ENCODE results near the gene R3HDM4.
"Not testable (repeated sequence)": the region's sequence is repeated elsewhere in the genome, so short reads cannot be mapped to it uniquely, and the experiment has no call there.

R3HDM4 gene

GRCh38 chr19:861141-861755, 51.8 kb downstream of the R3HDM4 start:
- DNase-seq (ENCODE audit: low spot score) = no peak
- in situ Hi-C loops (cut with MboI; ENCODE audit: low sequenced_read_pairs, unreplicated experiment) = loop anchor here (10.0 kb wide), 1 partner anchor 54 kb away; the partner anchor contains the start of genes KISS1R and R3HDM4
- no peak for TF ChIP-seq CTCF (IDR thresholded peaks at IDR 0.05; ENCODE audit: borderline replicate concordance, control extremely low read depth, extremely low read depth, insufficient read depth, missing control alignments)

GRCh38 chr19:858868-859843, 53.9 kb downstream of the R3HDM4 start, which contains the start of gene CFD:
Gene CFD, plus strand, starts transcription at chr19:859664. Its CDS starts 26 bp downstream, at chr19:859690.
- in situ Hi-C loops (cut with MboI; ENCODE audit: low sequenced_read_pairs, unreplicated experiment) = no loop called here
- no peak for TF ChIP-seq CTCF (IDR thresholded peaks at IDR 0.05; ENCODE audit: borderline replicate concordance, control extremely low read depth, extremely low read depth, insufficient read depth, missing control alignments)
- no peak for DNase-seq (ENCODE audit: low spot score)

- in situ Hi-C loops (cut with MboI; ENCODE audit: low sequenced_read_pairs, unreplicated experiment) = no loop called here
- no peak for DNase-seq (ENCODE audit: low spot score)
These were observed 54.7 kb downstream of the R3HDM4 start for GRCh38 chr19:858284-858683.

GRCh38 chr19:855566-856120, 57.4 kb downstream of the R3HDM4 start:
- no peak for TF ChIP-seq CTCF (IDR thresholded peaks at IDR 0.05; ENCODE audit: borderline replicate concordance, control extremely low read depth, extremely low read depth, insufficient read depth, missing control alignments)
- in situ Hi-C loops (cut with MboI; ENCODE audit: low sequenced_read_pairs, unreplicated experiment) = no loop called here
- no peak for DNase-seq (ENCODE audit: low spot score)

More at GRCh38 chr19:858284-858683, 54.7 kb downstream of the R3HDM4 start:
- no peak for TF ChIP-seq CTCF (IDR thresholded peaks at IDR 0.05; ENCODE audit: borderline replicate concordance, control extremely low read depth, extremely low read depth, insufficient read depth, missing control alignments)

GRCh38 chr19:855142-855541, 57.9 kb downstream of the R3HDM4 start:
- no peak for TF ChIP-seq CTCF (IDR thresholded peaks at IDR 0.05; ENCODE audit: borderline replicate concordance, control extremely low read depth, extremely low read depth, insufficient read depth, missing control alignments)
- in situ Hi-C loops (cut with MboI; ENCODE audit: low sequenced_read_pairs, unreplicated experiment) = no loop called here
- no peak for DNase-seq (ENCODE audit: low spot score)

GRCh38 chr19:854549-854948, 58.5 kb downstream of the R3HDM4 start:
- in situ Hi-C loops (cut with MboI; ENCODE audit: low sequenced_read_pairs, unreplicated experiment) = no loop called here

GRCh38 chr19:853614-854220, 59.3 kb downstream of the R3HDM4 start:
- in situ Hi-C loops (cut with MboI; ENCODE audit: low sequenced_read_pairs, unreplicated experiment); DNase-seq (ENCODE audit: low spot score): not testable (repeated sequence)

More at GRCh38 chr19:854549-854948, 58.5 kb downstream of the R3HDM4 start:
- DNase-seq (ENCODE audit: low spot score) = no peak
- TF ChIP-seq CTCF (IDR thresholded peaks at IDR 0.05; ENCODE audit: borderline replicate concordance, control extremely low read depth, extremely low read depth, insufficient read depth, missing control alignments) = no peak
